Mesenchymal stem cell (in vitro differentiated cells and primary cell): ENCODE data around the gene HRH4.

Source experiments
- DNase-seq: peaks from one replicate; pipeline ENCODE4 v3.0.0-alpha.2; 2013
- H2AFZ ChIP-seq: one replicate; pipeline ENCODE4 v1.6.1; 2013; ENCODE audit warnings: low read depth, mild to moderate bottlenecking, control low read depth, inconsistent platforms, low read length, moderate library complexity
- H2AK5ac ChIP-seq: 2 replicates; pipeline ENCODE4 v1.6.1; 2013; ENCODE audit warnings: low read length, moderate library complexity, mild to moderate bottlenecking, inconsistent platforms; ENCODE audit not compliant: severe bottlenecking
- H2BK120ac ChIP-seq: one replicate; pipeline ENCODE4 v1.6.1; 2013; ENCODE audit warnings: low read depth, mild to moderate bottlenecking, inconsistent platforms, low read length, moderate library complexity
- H2BK12ac ChIP-seq, 2 experiments: one replicate each; pipeline ENCODE4 v1.6.1; 2013; ENCODE audit warnings: inconsistent platforms in 2 of 2, low read length in 2 of 2, mild to moderate bottlenecking in 2 of 2, moderate library complexity in 2 of 2, control low read depth in 1 of 2
- H2BK15ac ChIP-seq: one replicate; pipeline ENCODE4 v1.6.1; 2013; ENCODE audit warnings: mild to moderate bottlenecking, low read depth, inconsistent platforms; ENCODE audit not compliant: poor library complexity, severe bottlenecking
- H2BK5ac ChIP-seq: 2 replicates; pipeline ENCODE4 v1.6.1; 2013; ENCODE audit warnings: low read depth, mild to moderate bottlenecking, low read length, control low read depth, inconsistent platforms; ENCODE audit not compliant: poor library complexity, severe bottlenecking
- H3K14ac ChIP-seq, 2 experiments: one replicate each; pipeline ENCODE4 v1.6.1; 2013; ENCODE audit warnings: inconsistent platforms in 2 of 2, low read length in 2 of 2, control low read depth in 1 of 2, mild to moderate bottlenecking in 1 of 2, moderate library complexity in 1 of 2
- H3K18ac ChIP-seq, 2 experiments: one replicate each; pipeline ENCODE4 v1.6.1; 2013; ENCODE audit warnings: inconsistent platforms in 2 of 2, low read length in 2 of 2, control low read depth in 1 of 2, low read depth in 1 of 2, mild to moderate bottlenecking in 1 of 2
- H3K23ac ChIP-seq, 2 experiments: one replicate each; pipeline ENCODE4 v1.6.1; 2013; ENCODE audit warnings: inconsistent platforms in 2 of 2, low read length in 2 of 2, mild to moderate bottlenecking in 2 of 2, moderate library complexity in 2 of 2, control low read depth in 1 of 2
- H3K27ac ChIP-seq: 2 replicates; pipeline ENCODE4 v1.5.1; 2013; ENCODE audit warnings: mild to moderate bottlenecking, moderate library complexity, low read length, control low read depth, inconsistent platforms; ENCODE audit not compliant: poor library complexity, severe bottlenecking
- H3K27me3 ChIP-seq, 2 experiments: 2 replicates each; pipeline versions ENCODE4 v1.6.1 to v1.7.0; 2013; ENCODE audit warnings: low read length in 2 of 2, mild to moderate bottlenecking in 2 of 2, moderate library complexity in 2 of 2, control low read depth in 1 of 2, inconsistent platforms in 1 of 2; ENCODE audit not compliant: control insufficient read depth in 1 of 2, insufficient read depth in 1 of 2
- H3K36me3 ChIP-seq, 2 experiments: 2 replicates each; pipeline versions ENCODE4 v1.6.1 to v1.7.0; 2013; ENCODE audit warnings: low read length in 2 of 2, control low read depth in 1 of 2, inconsistent platforms in 1 of 2, low read depth in 1 of 2, mild to moderate bottlenecking in 1 of 2; ENCODE audit not compliant: insufficient read depth in 2 of 2, control insufficient read depth in 1 of 2
- H3K4ac ChIP-seq, 2 experiments: one replicate each; pipeline ENCODE4 v1.6.1; 2013; ENCODE audit warnings: inconsistent platforms in 2 of 2, low read length in 2 of 2, mild to moderate bottlenecking in 2 of 2, moderate library complexity in 2 of 2, control low read depth in 1 of 2, low read depth in 1 of 2
- H3K4me1 ChIP-seq: 2 replicates; pipeline ENCODE4 v1.6.1; 2013; ENCODE audit warnings: low read depth, low read length, control low read depth; ENCODE audit not compliant: control insufficient read depth, insufficient read depth
- H3K4me2 ChIP-seq: 2 replicates; pipeline ENCODE4 v1.6.1; 2013; ENCODE audit warnings: low read length, mild to moderate bottlenecking, inconsistent platforms; ENCODE audit not compliant: poor library complexity, severe bottlenecking
- H3K4me3 ChIP-seq, 2 experiments: 2 replicates each; pipeline versions ENCODE4 v1.5.1 to v1.7.0; 2013; ENCODE audit warnings: low read length in 2 of 2, mild to moderate bottlenecking in 2 of 2, control low read depth in 1 of 2, low read depth in 1 of 2; ENCODE audit not compliant: insufficient read depth in 1 of 2
- H3K79me1 ChIP-seq: replicated peaks from 2 replicates; pipeline ENCODE4 v1.6.1; 2013; ENCODE audit warnings: mild to moderate bottlenecking, control low read depth, low read length, inconsistent platforms; ENCODE audit not compliant: poor library complexity, severe bottlenecking
- H3K9ac ChIP-seq: 2 replicates; pipeline ENCODE4 v1.7.0; 2013; ENCODE audit warnings: mild to moderate bottlenecking, low read length, moderate library complexity
- H3K9me3 ChIP-seq: 2 replicates; pipeline ENCODE4 v1.7.0; 2013; ENCODE audit warnings: mild to moderate bottlenecking, low read length; ENCODE audit not compliant: control insufficient read depth
- H4K8ac ChIP-seq: one replicate; pipeline ENCODE4 v1.6.1; 2013; ENCODE audit warnings: inconsistent platforms, mild to moderate bottlenecking, low read length, moderate library complexity
- H4K91ac ChIP-seq: one replicate; pipeline ENCODE4 v1.6.1; 2013; ENCODE audit warnings: mild to moderate bottlenecking, low read length, inconsistent platforms
- WGBS: methylation state at CpG from one replicate; pipeline ENCODE4 v1.1.7; 2013; ENCODE audit warnings: mixed read lengths; 5-methylcytosine and 5-hydroxymethylcytosine counted together

HRH4 gene

GRCh38 chr18:24427484-24427883 is 33.0 kb upstream of the HRH4 start:
- peaks cover 3% of the 10 kb centered on the region for H3K9me3 ChIP-seq
- no peak overlapping the region for H2BK5ac ChIP-seq
- H2BK15ac ChIP-seq, result no peak overlapping the region
- H3K4ac ChIP-seq, result peak overlapping the region in 1 of 2 experiments; percentile 19
- H3K23ac ChIP-seq, result no peak overlapping the region
- peak; percentile 42 for DNase-seq
- H4K8ac ChIP-seq, result no peak overlapping the region
- H3K27ac ChIP-seq, result no peak overlapping the region
- 48% methylated on average over 2 of the region's 3 CpGs for WGBS
- no peak overlapping the region for H3K14ac ChIP-seq
- peak overlapping the region; percentile 49 for H3K4me2 ChIP-seq
- H4K91ac ChIP-seq, result no peak overlapping the region
- H3K18ac ChIP-seq, result no peak overlapping the region
- H3K27me3 ChIP-seq, result peaks cover 0 to 18% of the 10 kb centered on the region in 2 experiments
- H3K4me1 ChIP-seq, result peaks cover 2% of the 10 kb centered on the region
- no peak overlapping the region for H2BK120ac ChIP-seq
- H3K79me1 ChIP-seq, result peaks cover 3% of the 10 kb centered on the region
- no peak overlapping the region for H2BK12ac ChIP-seq
- H3K4me3 ChIP-seq, result peak overlapping the region in 1 of 2 experiments; percentile 85
- H2AK5ac ChIP-seq, result no peak overlapping the region
- peak overlapping the region; percentile 92 for H3K9ac ChIP-seq
- peaks cover 0 to 29% of the 10 kb centered on the region in 2 experiments for H3K36me3 ChIP-seq
- no peak overlapping the region for H2AFZ ChIP-seq

- Histone ChIP-seq H3K18ac (no peak overlapping the region), H4K91ac (no peak overlapping the region), H3K4me2 (no peak overlapping the region), H2BK120ac (no peak overlapping the region), H3K4me3 (no peak overlapping the region), H3K23ac (no peak overlapping the region), H2AFZ (no peak overlapping the region), H3K4me1 (peaks cover 2% of the 10 kb centered on the region), H3K14ac (no peak overlapping the region), H2AK5ac (no peak overlapping the region), H3K9me3 (peaks cover 3% of the 10 kb centered on the region), H3K4ac (no peak overlapping the region), H3K36me3 (peaks cover 0 to 33% of the 10 kb centered on the region in 2 experiments), H3K27ac (no peak overlapping the region), H2BK15ac (no peak overlapping the region), H2BK5ac (no peak overlapping the region), H3K9ac (no peak overlapping the region), H2BK12ac (no peak overlapping the region), H4K8ac (no peak overlapping the region), H3K27me3 (peaks cover 0 to 13% of the 10 kb centered on the region in 2 experiments), H3K79me1 (peaks cover 3% of the 10 kb centered on the region)
- no peak for DNase-seq
- no CpG with 5 or more reads among the region's 3 CpGs for WGBS
Measured at GRCh38 chr18:24428709-24429108, 31.7 kb upstream of the HRH4 start.

- DNase-seq, result no peak
- no peak overlapping the region for H4K8ac ChIP-seq
- no peak overlapping the region for H3K4me2 ChIP-seq
- H3K27me3 ChIP-seq, result peaks cover 0 to 8% of the 10 kb centered on the region in 2 experiments
- no peak overlapping the region for H3K9ac ChIP-seq
- no peak overlapping the region for H2BK15ac ChIP-seq
- WGBS, result 100% methylated on average over 4 of the region's 4 CpGs
- H2BK12ac ChIP-seq, result no peak overlapping the region
- peaks cover 3% of the 10 kb centered on the region for H3K9me3 ChIP-seq
- H2AK5ac ChIP-seq, result no peak overlapping the region
- no peak overlapping the region for H2AFZ ChIP-seq
- no peak overlapping the region for H3K27ac ChIP-seq
- H3K36me3 ChIP-seq, result peaks cover 0 to 33% of the 10 kb centered on the region in 2 experiments
- H2BK5ac ChIP-seq, result no peak overlapping the region
- peaks cover 6% of the 10 kb centered on the region for H3K79me1 ChIP-seq
- no peak overlapping the region for H3K14ac ChIP-seq
- H3K23ac ChIP-seq, result peak overlapping the region in 1 of 2 experiments; percentile 69
- H3K4me3 ChIP-seq, result no peak overlapping the region
- H3K18ac ChIP-seq, result no peak overlapping the region
- no peak overlapping the region for H4K91ac ChIP-seq
- H3K4ac ChIP-seq, result no peak overlapping the region
- no peak overlapping the region for H2BK120ac ChIP-seq
- H3K4me1 ChIP-seq, result peaks cover 2% of the 10 kb centered on the region
Measured at GRCh38 chr18:24429188-24429587, 31.2 kb upstream of the HRH4 start.

- H3K4me2 ChIP-seq, result no peak overlapping the region
- no peak overlapping the region for H3K14ac ChIP-seq
- H3K4me3 ChIP-seq, result no peak overlapping the region
- no peak overlapping the region for H2AK5ac ChIP-seq
- WGBS, result 88% methylated on average over 2 of the region's 3 CpGs
- H2BK12ac ChIP-seq, result no peak overlapping the region
- H3K9me3 ChIP-seq, result no peaks in the 10 kb centered on the region
- no peak overlapping the region for H2BK120ac ChIP-seq
- no peak overlapping the region for H2AFZ ChIP-seq
- no peak overlapping the region for H4K8ac ChIP-seq
- peaks cover 4% of the 10 kb centered on the region for H3K79me1 ChIP-seq
- H2BK15ac ChIP-seq, result no peak overlapping the region
- no peak overlapping the region for H3K4ac ChIP-seq
- no peak overlapping the region for H2BK5ac ChIP-seq
- no peaks in the 10 kb centered on the region for H3K27me3 ChIP-seq
- no peak overlapping the region for H3K18ac ChIP-seq
- H3K36me3 ChIP-seq, result peaks cover 0 to 50% of the 10 kb centered on the region in 2 experiments
- no peak overlapping the region for H3K9ac ChIP-seq
- DNase-seq, result no peak
- H3K27ac ChIP-seq, result no peak overlapping the region
- H4K91ac ChIP-seq, result no peak overlapping the region
- H3K4me1 ChIP-seq, result no peaks in the 10 kb centered on the region
- no peak overlapping the region for H3K23ac ChIP-seq
Measured at GRCh38 chr18:24432618-24433017, 27.8 kb upstream of the HRH4 start.
